ENCODE data around the gene CACNA2D3.

Gene CACNA2D3

DNA sequence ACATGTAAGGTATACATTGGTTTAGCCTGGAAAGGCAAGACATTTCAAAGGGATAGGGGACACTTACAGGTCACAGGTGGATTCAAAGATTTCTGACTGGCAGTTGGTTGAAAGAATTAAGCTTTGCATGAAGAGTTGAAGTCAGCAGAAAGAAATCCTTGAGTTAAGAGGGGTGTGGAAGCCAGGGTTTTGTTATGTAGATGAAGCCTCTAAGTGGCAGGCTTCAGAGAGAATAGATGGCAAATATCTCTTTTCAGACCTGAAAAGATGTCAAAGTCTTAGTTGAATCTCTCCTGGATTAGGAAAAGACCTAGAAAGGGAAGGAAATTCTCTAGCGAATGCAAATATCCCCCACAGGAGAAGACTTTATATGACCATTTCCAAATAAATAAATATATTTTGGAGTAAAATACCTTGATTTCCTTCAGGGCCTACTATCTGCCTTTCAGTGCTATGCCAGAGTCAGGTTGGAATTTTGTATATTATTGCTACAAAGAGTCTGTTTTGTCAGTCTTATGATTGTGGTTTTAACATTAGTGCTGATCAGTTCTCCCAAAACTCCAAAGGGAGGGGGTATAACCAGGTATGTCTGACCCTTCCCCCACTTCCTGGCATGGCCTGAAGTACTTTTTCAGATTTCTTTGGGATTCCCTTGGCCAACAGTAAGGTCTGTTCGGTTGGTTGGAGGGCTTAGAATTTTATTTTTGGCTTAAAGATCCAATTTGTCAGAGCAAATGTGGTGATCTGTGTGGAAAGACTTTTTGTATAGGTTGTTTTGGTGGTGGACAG lies 519.1 kb downstream of the CACNA2D3 start:
- DNase-seq (ENCODE audit: low read depth, low spot score) = no peak
- no peaks in the 10 kb centered on the region for H3K36me3 ChIP-seq (ENCODE audit: insufficient read depth, low read length)
- TF ChIP-seq EZH2 (IDR thresholded peaks at IDR 0.05) (no peak), FOXP2 (optimal IDR thresholded peaks at IDR 0.05; ENCODE audit: control extremely low read depth, extremely low read length, insufficient read depth) (no peak), POLR2AphosphoS5 (IDR thresholded peaks at IDR 0.05; ENCODE audit: borderline replicate concordance, low read depth, low read length) (no peak)
- no peak overlapping the region for H3K4me3 ChIP-seq
- H3K27ac ChIP-seq = no peak overlapping the region
- H3K9ac ChIP-seq (ENCODE audit: insufficient read length) = no peak overlapping the region
- H3K9me3 ChIP-seq (ENCODE audit: low read depth, low read length) = no peaks in the 10 kb centered on the region

DNA sequence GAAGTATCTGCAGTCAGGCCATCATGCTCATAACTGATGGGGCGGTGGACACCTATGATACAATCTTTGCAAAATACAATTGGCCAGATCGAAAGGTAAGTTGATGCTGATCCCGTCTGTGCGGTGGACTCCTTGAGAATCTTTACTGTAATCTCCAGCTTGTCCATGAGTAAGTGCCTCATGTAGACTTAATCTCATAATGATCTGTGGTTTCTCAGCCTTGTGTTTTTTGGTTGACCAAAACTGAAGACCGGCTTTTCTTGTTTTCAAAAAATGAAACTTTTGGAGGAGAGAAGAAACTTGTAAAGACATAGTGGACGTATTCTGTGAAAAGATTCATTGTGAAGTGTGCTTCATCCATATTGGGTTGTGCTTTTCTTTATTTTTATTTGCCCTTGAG lies 519.8 kb downstream of the CACNA2D3 start:
- Histone ChIP-seq H3K27ac (no peak overlapping the region), H3K36me3 (ENCODE audit: insufficient read depth, low read length) (no peaks in the 10 kb centered on the region), H3K9me3 (ENCODE audit: low read depth, low read length) (no peaks in the 10 kb centered on the region), H3K4me3 (no peak overlapping the region), H3K9ac (ENCODE audit: insufficient read length) (no peak overlapping the region)
- TF ChIP-seq POLR2AphosphoS5 (IDR thresholded peaks at IDR 0.05; ENCODE audit: borderline replicate concordance, low read depth, low read length) (no peak), FOXP2 (optimal IDR thresholded peaks at IDR 0.05; ENCODE audit: control extremely low read depth, extremely low read length, insufficient read depth) (no peak), EZH2 (IDR thresholded peaks at IDR 0.05) (no peak)
- DNase-seq (ENCODE audit: low read depth, low spot score) = no peak

DNA sequence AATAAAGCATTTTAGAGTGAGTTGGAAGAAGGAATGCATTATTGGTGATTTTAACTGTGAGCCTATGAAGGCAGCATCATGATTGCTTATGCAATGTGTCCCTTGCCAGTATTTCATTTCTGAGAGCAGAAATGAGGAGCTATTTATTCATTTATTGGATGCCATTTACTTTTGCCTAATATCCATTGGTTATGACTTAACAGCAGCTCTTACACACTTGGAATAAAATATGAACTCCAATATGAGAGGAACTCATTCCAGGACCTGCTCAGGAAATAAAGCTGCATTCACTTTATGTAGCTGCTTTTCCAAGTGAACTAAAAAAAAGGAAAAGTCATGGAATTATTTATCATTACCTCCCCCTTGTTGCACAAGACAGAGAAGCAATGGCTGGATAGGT lies 525.4 kb downstream of the CACNA2D3 start:
- H3K9me3 ChIP-seq (ENCODE audit: low read depth, low read length) = no peaks in the 10 kb centered on the region
- no peak for DNase-seq (ENCODE audit: low read depth, low spot score)
- no peak overlapping the region for H3K9ac ChIP-seq (ENCODE audit: insufficient read length)
- H3K4me3 ChIP-seq = no peak overlapping the region
- TF ChIP-seq POLR2AphosphoS5 (IDR thresholded peaks at IDR 0.05; ENCODE audit: borderline replicate concordance, low read depth, low read length) (no peak), EZH2 (IDR thresholded peaks at IDR 0.05) (no peak), FOXP2 (optimal IDR thresholded peaks at IDR 0.05; ENCODE audit: control extremely low read depth, extremely low read length, insufficient read depth) (no peak)
- no peak overlapping the region for H3K27ac ChIP-seq
- H3K36me3 ChIP-seq (ENCODE audit: insufficient read depth, low read length) = no peaks in the 10 kb centered on the region

DNA sequence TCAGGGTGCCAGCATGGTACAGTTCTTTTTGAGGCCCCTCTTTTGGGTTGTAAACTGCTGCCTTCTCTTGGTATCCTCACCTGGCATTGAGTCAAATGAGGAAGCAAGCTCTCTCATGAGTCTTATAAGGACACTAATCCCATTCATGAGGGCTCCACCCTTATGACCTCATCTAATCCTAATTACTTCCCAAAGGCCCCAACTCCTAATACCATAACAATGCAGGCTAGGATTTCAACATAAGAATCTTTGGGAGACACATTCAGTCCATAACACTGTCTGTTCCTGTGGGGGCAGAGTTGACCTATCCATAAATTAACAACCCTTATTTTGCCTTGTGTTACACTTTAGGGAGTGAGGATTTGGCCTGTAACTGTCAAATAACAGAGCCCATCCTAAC lies 527.2 kb downstream of the CACNA2D3 start:
- no peaks in the 10 kb centered on the region for H3K36me3 ChIP-seq (ENCODE audit: insufficient read depth, low read length)
- H3K9me3 ChIP-seq (ENCODE audit: low read depth, low read length) = no peaks in the 10 kb centered on the region
- H3K4me3 ChIP-seq = no peak overlapping the region
- no peak for DNase-seq (ENCODE audit: low read depth, low spot score)
- H3K27ac ChIP-seq = no peak overlapping the region
- H3K9ac ChIP-seq (ENCODE audit: insufficient read length) = no peak overlapping the region
- TF ChIP-seq EZH2 (IDR thresholded peaks at IDR 0.05) (no peak), POLR2AphosphoS5 (IDR thresholded peaks at IDR 0.05; ENCODE audit: borderline replicate concordance, low read depth, low read length) (no peak), FOXP2 (optimal IDR thresholded peaks at IDR 0.05; ENCODE audit: control extremely low read depth, extremely low read length, insufficient read depth) (no peak)

DNA sequence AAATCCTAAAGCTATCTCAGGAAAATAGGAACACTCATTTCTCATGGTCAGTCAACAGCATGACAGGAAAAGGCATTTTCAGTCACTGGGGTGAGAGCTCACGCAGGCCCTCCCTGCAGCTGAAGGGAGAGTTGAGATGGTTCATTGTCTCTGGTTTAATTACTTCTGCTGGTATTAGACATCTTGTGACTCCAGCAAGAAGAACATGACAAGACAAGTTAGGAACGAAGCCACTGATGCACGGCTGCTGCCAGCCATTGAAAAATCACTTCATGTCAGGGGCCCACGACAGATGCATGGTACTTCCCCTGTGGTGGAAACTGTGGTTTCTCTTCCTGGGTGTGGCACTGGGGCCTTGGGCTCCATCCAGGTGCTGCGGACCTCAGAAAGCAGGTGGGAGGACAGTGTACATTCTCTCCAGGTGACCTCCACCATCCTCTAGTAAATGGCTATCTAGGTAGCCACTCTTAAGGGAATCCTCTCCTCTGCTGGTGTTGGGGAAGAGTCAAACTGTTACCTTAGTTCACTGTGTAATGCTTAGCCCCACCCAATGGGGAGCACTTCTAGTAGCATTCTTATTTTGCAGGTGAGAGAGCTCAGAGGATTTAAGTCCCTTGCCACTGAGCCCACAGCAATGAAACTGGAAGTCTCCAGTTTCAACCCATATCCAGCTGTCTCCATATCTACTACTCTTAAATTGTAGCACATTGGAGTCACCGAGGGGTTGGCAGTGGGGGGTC lies 531.3 kb downstream of the CACNA2D3 start:
- no peak for TF ChIP-seq POLR2AphosphoS5 (IDR thresholded peaks at IDR 0.05; ENCODE audit: borderline replicate concordance, low read depth, low read length)
- TF ChIP-seq EZH2 (IDR thresholded peaks at IDR 0.05) = no peak
- no peak for TF ChIP-seq FOXP2 (optimal IDR thresholded peaks at IDR 0.05; ENCODE audit: control extremely low read depth, extremely low read length, insufficient read depth)
- DNase-seq (ENCODE audit: low read depth, low spot score) = no peak
- Histone ChIP-seq H3K36me3 (ENCODE audit: insufficient read depth, low read length) (no peaks in the 10 kb centered on the region), H3K4me3 (no peak overlapping the region), H3K9me3 (ENCODE audit: low read depth, low read length) (no peaks in the 10 kb centered on the region), H3K27ac (no peak overlapping the region), H3K9ac (ENCODE audit: insufficient read length) (no peak overlapping the region)

DNA sequence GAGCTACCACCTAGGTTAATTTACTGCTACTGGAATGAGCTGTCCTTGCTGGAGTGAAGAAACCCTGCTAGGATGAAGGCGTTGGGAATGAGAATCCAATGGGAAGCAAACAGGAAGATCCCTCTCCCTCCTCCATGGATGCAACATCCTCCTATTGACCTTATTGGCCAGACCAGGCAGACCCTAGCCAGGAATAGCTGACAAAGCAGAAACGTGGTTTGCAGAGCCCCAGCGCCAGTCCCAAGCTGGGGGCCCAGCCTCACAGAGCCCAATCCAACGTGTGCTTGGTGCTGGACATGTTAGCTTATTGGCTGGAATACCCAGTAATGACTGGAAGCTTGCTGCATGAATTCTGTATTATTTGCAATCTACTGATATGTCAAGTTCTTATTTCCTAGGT lies 532.4 kb downstream of the CACNA2D3 start:
- no peaks in the 10 kb centered on the region for H3K36me3 ChIP-seq (ENCODE audit: insufficient read depth, low read length)
- H3K27ac ChIP-seq = no peak overlapping the region
- H3K9ac ChIP-seq (ENCODE audit: insufficient read length) = no peak overlapping the region
- no peak for DNase-seq (ENCODE audit: low read depth, low spot score)
- TF ChIP-seq EZH2 (IDR thresholded peaks at IDR 0.05) (no peak), POLR2AphosphoS5 (IDR thresholded peaks at IDR 0.05; ENCODE audit: borderline replicate concordance, low read depth, low read length) (no peak)
- no peak overlapping the region for H3K4me3 ChIP-seq
- no peaks in the 10 kb centered on the region for H3K9me3 ChIP-seq (ENCODE audit: low read depth, low read length)

DNA sequence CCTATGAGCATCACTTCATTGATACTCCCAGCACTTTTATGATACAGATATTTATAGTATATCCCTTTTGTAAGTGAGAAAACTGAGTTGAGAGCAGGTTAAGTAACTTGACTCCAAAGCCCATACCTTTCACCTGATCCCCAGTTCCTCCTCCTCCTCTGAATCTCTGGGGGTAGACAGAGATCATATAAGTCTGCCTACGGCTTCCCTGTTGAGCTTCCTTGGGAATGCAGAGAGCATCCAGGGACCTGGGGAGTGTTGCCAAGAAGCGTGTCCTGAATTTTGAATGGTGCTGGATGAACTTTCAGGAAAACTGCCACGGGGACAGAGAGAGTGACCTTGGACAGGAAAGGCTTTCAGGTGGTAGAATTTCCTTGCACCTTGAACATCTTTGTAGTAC lies 537.0 kb downstream of the CACNA2D3 start:
- Histone ChIP-seq H3K4me3 (no peak overlapping the region), H3K9ac (ENCODE audit: insufficient read length) (no peak overlapping the region), H3K27ac (no peak overlapping the region), H3K36me3 (ENCODE audit: insufficient read depth, low read length) (no peaks in the 10 kb centered on the region), H3K9me3 (ENCODE audit: low read depth, low read length) (no peaks in the 10 kb centered on the region)
- DNase-seq (ENCODE audit: low read depth, low spot score) = no peak
- no peak for TF ChIP-seq POLR2AphosphoS5 (IDR thresholded peaks at IDR 0.05; ENCODE audit: borderline replicate concordance, low read depth, low read length)
- TF ChIP-seq EZH2 (IDR thresholded peaks at IDR 0.05) = no peak
- no peak for TF ChIP-seq FOXP2 (optimal IDR thresholded peaks at IDR 0.05; ENCODE audit: control extremely low read depth, extremely low read length, insufficient read depth)

DNA sequence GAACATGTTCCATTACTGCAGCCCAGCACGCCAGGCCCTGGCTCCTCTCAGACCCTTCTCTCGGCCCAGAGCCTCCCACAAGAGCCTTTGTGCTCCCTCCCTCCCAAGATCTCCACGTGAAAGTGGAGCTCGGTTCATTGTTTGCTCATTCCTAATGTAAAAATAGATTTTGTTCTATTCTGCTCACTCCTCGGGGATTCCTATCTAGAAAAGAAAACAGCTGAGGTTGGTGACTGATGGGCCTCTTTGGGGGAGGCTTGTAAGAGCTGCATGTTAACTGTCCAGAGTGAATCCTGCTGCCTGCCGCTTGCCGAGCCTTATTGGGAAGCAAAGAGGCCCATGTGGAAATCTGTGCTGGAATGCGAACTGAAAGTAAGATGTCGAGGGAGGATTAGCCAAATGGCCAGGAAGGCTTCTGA lies 538.4 kb downstream of the CACNA2D3 start:
- Histone ChIP-seq H3K9ac (ENCODE audit: insufficient read length) (no peak overlapping the region), H3K9me3 (ENCODE audit: low read depth, low read length) (no peaks in the 10 kb centered on the region), H3K27ac (no peak overlapping the region), H3K36me3 (ENCODE audit: insufficient read depth, low read length) (no peaks in the 10 kb centered on the region), H3K4me3 (no peak overlapping the region)
- TF ChIP-seq FOXP2 (optimal IDR thresholded peaks at IDR 0.05; ENCODE audit: control extremely low read depth, extremely low read length, insufficient read depth) (no peak), POLR2AphosphoS5 (IDR thresholded peaks at IDR 0.05; ENCODE audit: borderline replicate concordance, low read depth, low read length) (no peak)
- DNase-seq (ENCODE audit: low read depth, low spot score) = no peak
